Endothelial cell of umbilical vein (primary cell): ENCODE results near the gene SERPINE1. TPM values are rescaled to one million over a fixed set of nuclear protein-coding genes. Genes with fewer than 3 reads are reported as not detected.

Experiments used
- BruUV-seq: library from RNA; stranded (reverse); fragments of 400-500 nt; replicated peaks from 2 replicates; lab custom pipeline; 2021; lab: Mats Ljungman, UMichigan
- CTCF ChIA-PET: fragments of 300-600, 350-600 bp; sonication (Branson Sonifier 250); formaldehyde crosslinking; loops from one replicate; lab custom pipeline; 2021; ENCODE audit warnings: antibody characterized with exemption, inconsistent platforms; lab: Charles Lee
- POLR2A ChIA-PET: fragments of 300-600, 350-600 bp; sonication (Branson Sonifier 250); formaldehyde crosslinking; loops from one replicate; lab custom pipeline; 2021; ENCODE audit warnings: antibody characterized with exemption, inconsistent platforms; lab: Charles Lee
- DNase-seq: peaks from one replicate; pipeline ENCODE4 v3.0.0-alpha.2; 2011; ENCODE audit warnings: low read depth, low spot score
- FAIRE-seq: peaks from 2 replicates; lab custom pipeline; 2011; peaks lifted over from hg19 to GRCh38; lab: Jason Lieb, UNC
- H2AFZ ChIP-seq: 2 replicates; pipeline ENCODE4 v1.6.0; 2012; ENCODE audit warnings: low read depth, low read length, control low read depth, inconsistent platforms
- H3K27ac ChIP-seq: 2 replicates; pipeline ENCODE4 v1.5.1; 2011; ENCODE audit warnings: low read depth, mild to moderate bottlenecking, control low read depth, low read length, moderate library complexity; ENCODE audit not compliant: insufficient read depth
- H3K27me3 ChIP-seq, 2 experiments: 2 replicates each; pipeline versions ENCODE4 v1.6.0 to v1.6.1; 2011; ENCODE audit warnings: low read length in 2 of 2, mixed read lengths in 1 of 2; ENCODE audit not compliant: control insufficient read depth in 2 of 2, insufficient read depth in 2 of 2
- H3K36me3 ChIP-seq, 2 experiments: 2 replicates in 1 of 2; 3 replicates in 1 of 2; pipeline ENCODE4 v1.5.1; 2011; ENCODE audit warnings: low read length in 2 of 2, mild to moderate bottlenecking in 1 of 2, moderate library complexity in 1 of 2; ENCODE audit not compliant: control insufficient read depth in 2 of 2, insufficient read depth in 2 of 2; ENCODE audit errors: extremely low read depth in 1 of 2
- H3K4me1 ChIP-seq: 3 replicates; pipeline ENCODE4 v1.5.1; 2011; ENCODE audit warnings: mild to moderate bottlenecking, low read length; ENCODE audit not compliant: control insufficient read depth, insufficient read depth; ENCODE audit errors: extremely low read depth
- H3K4me2 ChIP-seq: 2 replicates; pipeline ENCODE4 v1.6.1; 2011; ENCODE audit warnings: low read length, control low read depth, mixed read lengths; ENCODE audit not compliant: insufficient read depth
- H3K4me3 ChIP-seq, 3 experiments: fragments of 200-600 bp in 1 of 3; sonication (generic), shearing (Covaris generic) in 1 of 3; replicated peaks in 1 of 3; 2 replicates each; pipeline ENCODE4 v1.5.1; 2011 to 2016; ENCODE audit warnings: control low read depth in 3 of 3, low read length in 3 of 3, mild to moderate bottlenecking in 2 of 3, inconsistent platforms in 1 of 3, low read depth in 1 of 3, moderate library complexity in 1 of 3; ENCODE audit not compliant: insufficient read depth in 1 of 3
- H3K79me2 ChIP-seq: 2 replicates; pipeline ENCODE4 v1.6.0; 2012; ENCODE audit warnings: low read length, inconsistent platforms; ENCODE audit not compliant: control insufficient read depth, insufficient read depth
- H3K9ac ChIP-seq: replicated peaks from 2 replicates; pipeline ENCODE3; 2011; ENCODE audit warnings: low read length, control low read depth; ENCODE audit not compliant: insufficient read depth; ENCODE audit errors: extremely low read depth
- H3K9me1 ChIP-seq: replicated peaks from 3 replicates; pipeline ENCODE4 v1.6.0; 2011; ENCODE audit warnings: mild to moderate bottlenecking, low read length; ENCODE audit not compliant: control insufficient read depth, insufficient read depth; ENCODE audit errors: extremely low read depth
- H3K9me3 ChIP-seq: replicated peaks from 2 replicates; pipeline ENCODE4 v1.5.1; 2012; ENCODE audit warnings: low read length, inconsistent platforms; ENCODE audit not compliant: control insufficient read depth, insufficient read depth
- H4K20me1 ChIP-seq: replicated peaks from 2 replicates; pipeline ENCODE3; 2011; ENCODE audit warnings: mild to moderate bottlenecking, low read length; ENCODE audit not compliant: control insufficient read depth, insufficient read depth; ENCODE audit errors: extremely low read depth
- EZH2 ChIP-seq: IDR thresholded peaks from 2 replicates; pipeline ENCODE4 v1.6.1; 2012; ENCODE audit warnings: borderline replicate concordance, low read depth, mild to moderate bottlenecking, moderate library complexity, low read length, inconsistent platforms; ENCODE audit not compliant: severe bottlenecking
- FOS ChIP-seq: IDR thresholded peaks from 2 replicates; pipeline ENCODE4 v1.6.1; 2011; ENCODE audit warnings: mild to moderate bottlenecking, low read length, moderate library complexity, borderline replicate concordance; ENCODE audit not compliant: insufficient read depth
- MYC ChIP-seq: IDR thresholded peaks from one replicate; pipeline ENCODE4 v1.6.1; 2011; ENCODE audit warnings: mild to moderate bottlenecking, low read depth, low read length
- POLR2A ChIP-seq: IDR thresholded peaks from 2 replicates; pipeline ENCODE4 v1.6.1; 2012; ENCODE audit warnings: low read depth, mild to moderate bottlenecking, control low read depth, low read length
- dilution Hi-C: fragments of 300-500 bp; cut with MboI; formaldehyde crosslinking; loops from one replicate; pipeline ENCODE4 v1.15.0; 2019; ENCODE audit warnings: low sequenced_read_pairs; ENCODE audit not compliant: extremely low pct_ligation_motif_present
- intact Hi-C: fragments of 100-400 bp; cut with micrococcal nuclease; formaldehyde crosslinking; loops from one replicate; pipeline ENCODE4 v1.10.0; 2022
- polyA plus RNA-seq, 4 experiments: library from polyadenylated mRNA; depleted of rRNA in 3 of 4; stranded (reverse) in 3 of 4; unstranded in 1 of 4; fragments of >200 nt; gene quantifications; 2 replicates each; pipeline versions ENCODE4 v1.2.1 to v1.2.3, GENCODE V29; 2011 to 2012; ENCODE audit warnings: missing spikeins in 1 of 4
- total RNA-seq: library from RNA; stranded (reverse); gene quantifications from 2 replicates; pipeline ENCODE4 v1.2.3, GENCODE V29; 2021
- TF ChIP-seq, protein P1 (sequence below): IDR thresholded peaks from 2 replicates; pipeline ENCODE4 v1.6.1; 2011; ENCODE audit not compliant: insufficient read depth, insufficient read length

Gene SERPINE1
- total and polyA plus RNA-seq, 2 donors (not counting 3 experiments of a cell fraction or from before 2014, with no cell fraction given): 2,296 to 4,637 TPM

- Histone ChIP-seq H3K4me3 (no peak overlapping the region), H3K79me2 (no peaks in the 10 kb centered on the region), H3K4me1 (no peaks in the 10 kb centered on the region), H3K27ac (no peak overlapping the region), H3K27me3 (peaks cover 79 to 84% of the 10 kb centered on the region in 2 experiments), H3K9me1 (no peaks in the 10 kb centered on the region), H3K9ac (no peak overlapping the region), H4K20me1 (no peaks in the 10 kb centered on the region), H3K9me3 (no peaks in the 10 kb centered on the region), H3K4me2 (no peak overlapping the region), H3K36me3 (no peaks in the 10 kb centered on the region), H2AFZ (no peak overlapping the region)
- FAIRE-seq: no peak
- DNase-seq: no peak
- peak; percentile 61 for TF ChIP-seq EZH2
- no peak for TF ChIP-seq FOS
- no peak for TF ChIP-seq MYC
- TF ChIP-seq, protein P1, sequence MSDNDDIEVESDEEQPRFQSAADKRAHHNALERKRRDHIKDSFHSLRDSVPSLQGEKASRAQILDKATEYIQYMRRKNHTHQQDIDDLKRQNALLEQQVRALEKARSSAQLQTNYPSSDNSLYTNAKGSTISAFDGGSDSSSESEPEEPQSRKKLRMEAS: no peak
- BruUV-seq: no TSS peak
- dilution Hi-C loops: no loop called here
- ChIA-PET CTCF (interaction anchor here (1.3 to 6.3 kb wide), 4 partner anchors 10 to 108 kb away, joined by 4 to 39 read pairs (median 13); no protein-coding TSS in a partner anchor), POLR2A (no interaction called here)
- intact Hi-C loops: loop anchor here (10.0 kb wide), 1 partner anchor 560 kb away; no protein-coding TSS in a partner anchor
These were observed 47.5 kb downstream of the SERPINE1 start for GRCh38 chr7:101174322-101174854.

DNA sequence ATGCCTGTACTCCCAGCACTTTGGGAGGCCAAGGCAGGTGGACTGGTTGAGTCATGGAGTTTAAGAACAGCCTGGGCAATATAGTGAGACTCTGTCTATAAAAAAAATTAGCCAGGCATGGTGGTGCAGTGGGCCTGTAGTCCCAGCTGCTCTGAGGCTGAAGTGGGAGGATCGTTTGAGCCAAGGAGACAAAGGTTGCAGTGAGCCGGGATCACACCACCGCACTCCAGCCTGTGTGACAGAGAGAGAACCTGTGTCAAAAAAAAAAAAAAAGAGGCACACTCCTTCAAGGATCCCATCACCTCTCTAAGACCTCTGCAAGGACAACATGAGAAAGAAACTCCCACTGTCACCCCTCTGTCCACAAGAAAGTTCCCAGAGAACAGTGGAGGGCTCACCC is 48.8 kb downstream of the SERPINE1 start:
- intact Hi-C loops: loop anchor here (10.0 kb wide), 1 partner anchor 559 kb away; no protein-coding TSS in a partner anchor
- Histone ChIP-seq H4K20me1 (no peaks in the 10 kb centered on the region), H3K4me1 (no peaks in the 10 kb centered on the region), H3K9me1 (no peaks in the 10 kb centered on the region), H3K27me3 (peaks cover 77 to 84% of the 10 kb centered on the region in 2 experiments), H3K36me3 (no peaks in the 10 kb centered on the region), H3K9ac (no peak overlapping the region), H2AFZ (no peak overlapping the region), H3K4me2 (no peak overlapping the region), H3K27ac (no peak overlapping the region), H3K9me3 (no peaks in the 10 kb centered on the region), H3K79me2 (no peaks in the 10 kb centered on the region), H3K4me3 (no peak overlapping the region)
- DNase-seq (no peak), FAIRE-seq (no peak)
- no TSS peak for BruUV-seq
- POLR2A ChIA-PET: no interaction called here
- TF ChIP-seq EZH2 (peak; percentile 54), POLR2A (no peak)
- dilution Hi-C loops: no loop called here
- CTCF ChIA-PET: interaction anchor here (1.0 to 6.3 kb wide), 2 partner anchors 16 to 31 kb away, joined by 3 to 39 read pairs; no protein-coding TSS in a partner anchor
